Kidney epithelial cell (primary cell): ENCODE data around the gene BASP1. TPM values are rescaled to one million over a fixed set of nuclear protein-coding genes. Genes with fewer than 3 reads are reported as not detected.
A peak's percentile ranks its signal among the peaks of the same experiment; 100 is the strongest.
"Not testable (repeated sequence)": the region's sequence is repeated elsewhere in the genome, so short reads cannot be mapped to it uniquely, and the experiment has no call there.

Experiments
- DNase-seq: peaks from one replicate; pipeline ENCODE4 v3.0.0-alpha.2; 2010; ENCODE audit warnings: low read depth
- H3K27me3 ChIP-seq: 2 replicates; pipeline ENCODE4 v1.6.0; 2011; ENCODE audit warnings: low read length; ENCODE audit not compliant: control insufficient read depth, insufficient read depth
- H3K36me3 ChIP-seq: 2 replicates; pipeline ENCODE4 v1.5.1; 2011; ENCODE audit warnings: low read length; ENCODE audit not compliant: control insufficient read depth, insufficient read depth
- H3K4me3 ChIP-seq: 2 replicates; pipeline ENCODE4 v1.5.1; 2011; ENCODE audit warnings: low read depth, mild to moderate bottlenecking, control low read depth, low read length
- total RNA-seq: library from RNA; depleted of rRNA; stranded (reverse); fragments of >200 nt; gene quantifications from 2 replicates; pipeline ENCODE4 v1.2.3, GENCODE V29; 2015
- TF ChIP-seq, protein P1 (sequence below): IDR thresholded peaks from 2 replicates; pipeline ENCODE4 v1.5.1; 2011; ENCODE audit warnings: mild to moderate bottlenecking, moderate library complexity, low read length, control low read depth, inconsistent platforms; ENCODE audit not compliant: insufficient read depth, poor library complexity, severe bottlenecking

BASP1 gene
- total RNA-seq, 1 donor from 2014 or later = 120 TPM

DNA sequence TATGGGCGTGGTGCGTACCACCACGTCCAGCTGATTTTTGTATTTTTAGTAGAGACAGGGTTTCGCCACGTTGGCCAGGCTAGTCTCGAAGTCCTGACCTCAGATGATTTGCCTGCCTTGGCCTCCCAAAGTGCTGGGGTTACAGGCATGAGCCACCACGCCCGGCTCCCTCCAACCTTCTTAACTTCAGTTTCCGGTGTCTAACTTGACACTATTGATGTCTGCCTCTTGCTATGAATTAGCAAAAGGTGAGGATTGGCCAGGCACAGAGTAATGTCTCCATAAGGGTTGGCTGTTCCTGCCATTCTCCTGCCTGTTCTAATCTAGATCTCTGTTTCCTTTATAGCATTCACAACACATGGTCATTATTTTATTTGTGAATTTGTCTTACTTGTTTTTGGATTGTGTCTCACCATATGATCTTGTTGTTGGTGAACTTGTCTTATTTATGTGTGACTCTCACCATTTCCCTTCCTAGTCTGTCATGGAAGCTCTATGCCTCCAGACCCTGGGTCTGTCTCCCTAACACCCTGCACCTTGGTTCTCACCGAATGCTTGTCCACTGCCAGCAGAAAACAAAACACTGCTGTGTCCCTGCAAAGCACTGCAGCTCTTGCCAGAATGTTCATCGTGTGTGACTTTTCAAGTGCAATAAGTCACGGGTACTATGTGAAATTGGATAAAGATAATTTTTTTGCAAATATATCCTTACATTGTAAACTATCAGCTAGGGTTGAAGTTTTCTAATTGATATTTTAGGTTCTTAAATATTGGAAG is 26.0 kb downstream of the BASP1 start:
- DNase-seq = no peak

DNA sequence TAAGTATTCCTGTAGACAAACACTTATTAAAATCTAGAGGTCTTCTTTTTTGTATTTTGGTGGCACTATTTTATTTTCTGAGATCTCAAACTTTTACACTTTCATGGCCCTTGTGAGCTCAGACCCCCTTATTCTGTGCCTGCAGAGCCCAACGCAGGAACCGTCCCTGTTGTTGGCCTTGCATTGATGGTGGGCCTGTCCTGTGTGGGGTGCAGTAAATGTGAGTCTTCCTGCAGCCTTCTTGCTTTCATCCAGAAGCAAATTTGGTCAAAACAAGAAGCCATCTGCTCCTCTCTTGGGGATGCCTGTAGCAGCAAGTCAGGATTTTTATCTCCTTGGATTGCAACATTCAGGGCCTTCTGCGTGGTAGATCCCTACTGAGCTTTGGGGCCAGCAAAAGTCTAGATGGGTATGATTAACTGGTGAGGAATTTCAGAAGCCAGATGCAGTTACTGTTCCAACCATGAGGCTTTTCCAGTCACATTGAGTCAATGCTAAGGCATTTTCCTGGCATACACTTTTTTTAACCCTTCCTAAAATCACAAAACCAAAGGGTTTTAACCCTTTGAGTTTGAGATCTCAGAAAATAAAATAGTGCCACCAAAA is 31.7 kb downstream of the BASP1 start:
- no peak overlapping the region for H3K4me3 ChIP-seq

More for the DNA sequence above, 26.0 kb downstream of the BASP1 start:
- Histone ChIP-seq H3K36me3 (no peaks in the 10 kb centered on the region), H3K4me3 (no peak overlapping the region), H3K27me3 (no peaks in the 10 kb centered on the region)
- TF ChIP-seq, protein P1, sequence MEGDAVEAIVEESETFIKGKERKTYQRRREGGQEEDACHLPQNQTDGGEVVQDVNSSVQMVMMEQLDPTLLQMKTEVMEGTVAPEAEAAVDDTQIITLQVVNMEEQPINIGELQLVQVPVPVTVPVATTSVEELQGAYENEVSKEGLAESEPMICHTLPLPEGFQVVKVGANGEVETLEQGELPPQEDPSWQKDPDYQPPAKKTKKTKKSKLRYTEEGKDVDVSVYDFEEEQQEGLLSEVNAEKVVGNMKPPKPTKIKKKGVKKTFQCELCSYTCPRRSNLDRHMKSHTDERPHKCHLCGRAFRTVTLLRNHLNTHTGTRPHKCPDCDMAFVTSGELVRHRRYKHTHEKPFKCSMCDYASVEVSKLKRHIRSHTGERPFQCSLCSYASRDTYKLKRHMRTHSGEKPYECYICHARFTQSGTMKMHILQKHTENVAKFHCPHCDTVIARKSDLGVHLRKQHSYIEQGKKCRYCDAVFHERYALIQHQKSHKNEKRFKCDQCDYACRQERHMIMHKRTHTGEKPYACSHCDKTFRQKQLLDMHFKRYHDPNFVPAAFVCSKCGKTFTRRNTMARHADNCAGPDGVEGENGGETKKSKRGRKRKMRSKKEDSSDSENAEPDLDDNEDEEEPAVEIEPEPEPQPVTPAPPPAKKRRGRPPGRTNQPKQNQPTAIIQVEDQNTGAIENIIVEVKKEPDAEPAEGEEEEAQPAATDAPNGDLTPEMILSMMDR = no peak

DNA sequence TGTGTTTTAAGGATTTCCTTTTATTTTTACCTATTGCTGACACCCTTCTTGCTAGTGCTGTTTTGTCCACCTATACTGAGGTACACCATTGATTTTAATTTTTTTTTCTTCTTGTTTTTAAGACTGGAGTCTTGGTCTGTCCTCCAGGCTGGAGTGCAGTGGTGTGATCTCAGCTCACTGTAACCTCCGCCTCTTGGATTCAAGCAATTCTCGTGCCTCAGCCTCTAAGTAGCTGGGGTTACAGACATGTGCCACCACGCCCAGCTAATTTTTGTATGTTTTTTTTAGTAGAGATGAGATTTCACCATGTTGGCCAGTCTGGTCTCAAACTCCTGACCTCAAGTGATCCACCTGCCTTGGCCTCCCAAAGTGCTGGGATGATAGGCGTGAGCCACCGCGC is 32.4 kb downstream of the BASP1 start:
- H3K36me3 ChIP-seq, H3K27me3 ChIP-seq, H3K4me3 ChIP-seq, DNase-seq: not testable (repeated sequence)

More for the DNA sequence above, 31.7 kb downstream of the BASP1 start:
- no peaks in the 10 kb centered on the region for H3K27me3 ChIP-seq
- TF ChIP-seq, protein P1 = no peak
- H3K36me3 ChIP-seq = no peaks in the 10 kb centered on the region
- peak; percentile 92 for DNase-seq

DNA sequence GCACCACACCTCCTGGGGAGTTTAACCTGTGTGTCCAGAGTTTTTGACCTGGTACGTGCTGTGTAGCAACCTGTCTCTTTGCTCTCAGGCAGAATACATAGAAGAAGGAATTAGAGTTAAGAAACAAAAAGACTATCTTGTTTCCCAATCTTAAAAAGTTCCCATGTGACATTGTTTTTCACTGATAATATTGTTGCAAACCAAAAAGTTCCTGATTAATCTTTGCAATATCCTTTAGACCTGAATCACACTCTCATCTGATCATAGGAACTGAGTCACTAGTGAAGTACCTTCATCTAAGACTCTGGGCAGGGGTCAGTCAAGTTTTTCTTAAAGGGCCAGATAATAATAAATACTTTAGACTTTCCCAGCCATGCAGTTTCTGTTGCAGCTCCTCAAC is 35.1 kb downstream of the BASP1 start:
- H3K27me3 ChIP-seq = no peaks in the 10 kb centered on the region
- no peak for DNase-seq
- TF ChIP-seq, protein P1 = no peak
- no peaks in the 10 kb centered on the region for H3K36me3 ChIP-seq
- no peak overlapping the region for H3K4me3 ChIP-seq

DNA sequence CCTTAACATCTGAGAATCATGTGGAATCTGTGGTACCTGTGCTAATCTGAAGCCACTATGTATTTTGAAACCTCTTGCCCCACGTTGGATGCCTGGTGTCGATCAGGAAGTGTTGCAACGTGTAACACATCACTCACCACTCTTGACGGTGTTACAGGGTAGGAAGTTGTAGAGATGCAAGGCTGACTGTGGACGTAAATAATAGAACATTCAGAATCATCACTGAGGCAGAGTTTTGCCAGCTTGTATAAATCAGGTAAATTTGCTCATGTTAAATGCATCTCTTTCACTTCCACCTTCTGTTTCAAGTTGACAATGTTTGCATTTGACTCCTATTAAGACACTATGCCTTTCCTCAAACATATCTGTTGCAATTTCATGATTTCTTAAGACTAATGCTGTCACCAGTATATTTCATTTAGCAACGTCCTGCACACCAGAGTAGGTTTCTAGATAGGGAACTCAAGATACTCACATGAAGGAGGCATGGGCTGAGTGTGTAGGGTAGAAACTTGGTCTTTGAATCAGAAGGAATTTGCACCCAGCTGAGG is 38.1 kb downstream of the BASP1 start:
- no peak for DNase-seq
- no peak overlapping the region for H3K4me3 ChIP-seq
- no peaks in the 10 kb centered on the region for H3K36me3 ChIP-seq
- TF ChIP-seq, protein P1 = no peak
- H3K27me3 ChIP-seq = no peaks in the 10 kb centered on the region

DNA sequence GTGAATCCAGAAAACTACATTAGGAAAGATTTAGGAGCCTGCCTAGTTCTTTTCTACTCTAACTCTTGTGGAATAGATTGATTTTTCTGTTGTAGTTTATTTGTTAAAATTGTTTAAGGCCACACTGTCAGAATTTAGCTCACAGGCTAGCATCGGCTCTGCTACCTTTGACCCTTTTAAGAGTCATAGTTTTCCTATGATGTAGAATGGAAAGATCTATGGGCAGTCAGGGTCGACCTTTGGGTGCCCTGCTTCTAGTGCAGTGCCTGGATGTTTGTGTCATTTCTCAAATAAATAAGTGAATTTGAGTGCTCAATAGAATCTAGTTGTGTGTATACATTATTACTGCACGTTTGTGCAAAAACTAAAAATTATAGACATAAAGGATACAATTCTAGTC is 38.7 kb downstream of the BASP1 start:
- no peak for DNase-seq
- H3K27me3 ChIP-seq = no peaks in the 10 kb centered on the region
- H3K4me3 ChIP-seq = no peak overlapping the region
- no peaks in the 10 kb centered on the region for H3K36me3 ChIP-seq
- TF ChIP-seq, protein P1 = no peak
